HG03097 (cell line): Measurements from ENCODE around the gene AGAP1.

ENCODE experiments used
- ATAC-seq: cut with Tn5 transposase; IDR thresholded peaks from one replicate; pipeline ENCODE4 v1.9.1; 2021; ENCODE audit not compliant: unreplicated experiment, low FRiP score

Gene AGAP1

DNA sequence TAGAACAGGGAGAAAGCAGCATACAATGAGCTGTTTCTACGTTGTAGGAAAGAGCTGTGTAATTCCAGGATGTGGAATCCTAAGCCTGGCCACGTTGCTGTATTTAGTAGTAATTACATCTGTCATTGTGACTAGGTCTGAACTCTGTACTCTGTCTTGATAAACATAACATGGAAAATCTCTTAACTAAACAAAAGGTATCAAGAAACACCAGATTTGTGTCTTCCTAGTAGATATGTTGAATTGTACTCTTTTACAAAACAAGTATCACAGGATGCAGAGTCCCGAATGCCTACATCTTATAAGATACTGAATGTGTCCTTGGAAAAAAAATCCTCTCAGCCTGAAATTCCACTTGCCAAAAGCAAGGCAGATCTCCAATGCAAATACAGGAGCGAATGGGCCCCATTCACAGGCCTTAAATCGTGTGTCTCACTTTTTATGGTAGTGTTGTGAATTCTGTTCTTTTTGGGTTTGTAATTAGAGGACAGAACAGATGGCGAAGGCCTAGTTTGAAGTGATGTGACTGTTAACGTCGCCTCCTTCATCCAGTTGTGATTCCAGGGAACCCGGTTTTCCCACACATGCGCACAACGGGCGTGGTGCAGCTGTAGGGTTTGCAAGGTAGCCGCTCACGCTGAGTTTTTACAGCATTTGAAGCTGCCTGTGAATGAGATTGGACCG is 427.8 kb downstream of the AGAP1 start:
- ATAC-seq: no peak

- ATAC-seq: no peak
These were observed 429.0 kb downstream of the AGAP1 start for GRCh38 chr2:235922839-235923238.

GRCh38 chr2:235923859-235924674 is 430.2 kb downstream of the AGAP1 start:
- ATAC-seq: no peak

GRCh38 chr2:235924675-235925063 is 430.8 kb downstream of the AGAP1 start:
- ATAC-seq: no peak

DNA sequence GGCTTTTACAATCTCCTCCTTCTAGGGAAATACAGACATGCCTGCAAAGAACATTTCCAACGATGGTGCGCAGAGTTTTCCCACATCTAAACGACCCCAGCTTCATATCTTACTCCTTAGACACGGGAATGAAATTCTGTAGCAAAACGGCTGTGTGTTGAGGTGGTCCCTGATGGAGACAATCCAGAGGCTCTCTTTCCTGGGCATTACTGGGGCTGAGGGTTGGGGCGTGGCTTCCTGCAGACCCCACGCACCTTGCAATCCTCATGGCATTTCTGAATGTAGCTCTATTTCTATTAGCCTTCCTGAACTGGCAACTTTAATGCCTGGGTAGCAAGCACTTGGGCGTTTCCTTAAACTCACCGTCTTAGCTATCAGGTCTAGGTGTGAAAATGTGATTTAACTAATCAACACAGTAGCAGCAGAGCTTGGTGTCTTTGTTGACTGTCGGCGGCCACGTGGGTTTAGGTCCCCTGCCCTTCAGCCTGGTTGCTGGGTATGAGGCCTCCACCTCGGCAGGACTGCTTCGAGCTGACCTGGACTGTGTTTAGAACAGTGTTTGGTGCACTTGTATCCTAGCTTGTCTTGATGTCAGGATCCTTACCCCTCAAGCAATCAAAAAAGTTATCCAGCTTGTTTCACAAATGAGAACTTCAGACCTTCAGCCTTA is 431.5 kb downstream of the AGAP1 start:
- ATAC-seq: no peak

- no peak for ATAC-seq
These were observed 432.4 kb downstream of the AGAP1 start for GRCh38 chr2:235926229-235926628.

DNA sequence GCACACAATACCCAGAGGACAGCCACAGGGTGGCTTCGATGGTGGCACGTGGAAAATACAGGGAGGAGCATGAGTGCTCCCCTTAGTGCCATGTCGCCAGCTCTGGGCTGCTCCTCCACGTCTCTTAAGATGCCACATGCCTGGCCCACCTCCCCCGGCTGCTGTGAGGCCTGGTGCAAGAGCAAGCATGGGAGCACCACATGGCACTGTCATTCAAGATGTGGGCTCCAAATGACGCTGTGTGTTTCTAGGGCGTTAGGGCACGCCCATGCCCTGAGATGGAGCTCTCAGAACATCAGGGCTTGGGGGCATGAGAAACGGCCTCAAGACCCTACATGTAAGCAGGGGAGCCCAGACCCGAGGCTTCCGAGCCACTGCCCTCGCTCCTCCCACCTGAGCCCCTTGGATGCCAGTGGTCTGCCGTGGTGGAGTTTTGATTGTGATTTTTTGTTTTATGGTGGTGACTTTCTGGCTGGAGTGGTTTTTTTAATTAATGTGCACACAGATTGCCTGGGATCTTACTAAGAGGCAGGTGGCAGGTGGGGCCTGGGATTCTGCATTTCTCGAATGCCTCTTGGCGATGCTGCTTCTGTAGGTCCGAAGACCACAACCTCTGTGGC is 435.0 kb downstream of the AGAP1 start:
- ATAC-seq: no peak

DNA sequence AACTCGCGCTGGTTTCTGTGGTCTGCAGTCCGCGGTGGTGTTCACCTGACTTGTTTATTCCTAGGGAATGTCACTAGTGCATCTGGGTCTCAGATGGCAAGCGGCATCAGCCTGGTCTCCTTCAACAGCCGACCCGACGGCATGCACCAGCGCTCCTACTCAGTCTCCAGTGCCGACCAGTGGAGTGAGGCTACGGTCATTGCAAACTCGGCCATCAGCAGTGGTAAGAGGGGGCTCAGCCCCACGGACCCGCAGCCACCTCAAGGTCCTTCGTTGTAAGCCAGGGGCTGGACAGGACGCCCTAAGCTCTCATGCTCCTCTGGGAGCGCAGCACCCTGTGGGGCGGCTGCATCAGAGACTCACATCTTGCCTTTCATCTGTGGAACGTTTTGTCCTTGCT is 436.9 kb downstream of the AGAP1 start:
- ATAC-seq: no peak

DNA sequence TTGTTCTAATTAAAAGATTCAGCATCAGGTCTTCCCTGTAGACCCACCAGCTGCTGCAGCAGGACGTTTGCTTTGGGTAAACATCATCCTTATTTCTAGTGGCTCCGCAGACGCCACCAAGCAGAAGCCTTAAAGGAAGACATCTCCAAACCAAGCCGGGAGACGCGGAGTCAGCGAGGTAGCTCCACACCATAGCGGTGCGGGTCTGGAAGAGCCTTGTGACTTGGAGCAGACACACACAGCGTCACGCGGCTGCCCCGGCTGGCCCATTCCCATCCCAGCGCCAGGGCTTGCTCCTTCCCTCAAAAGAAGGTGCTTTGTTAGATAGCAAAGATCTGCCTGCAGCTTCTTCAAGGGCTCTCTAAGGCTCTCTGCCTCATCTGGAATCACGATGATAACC is 437.8 kb downstream of the AGAP1 start:
- no peak for ATAC-seq

DNA sequence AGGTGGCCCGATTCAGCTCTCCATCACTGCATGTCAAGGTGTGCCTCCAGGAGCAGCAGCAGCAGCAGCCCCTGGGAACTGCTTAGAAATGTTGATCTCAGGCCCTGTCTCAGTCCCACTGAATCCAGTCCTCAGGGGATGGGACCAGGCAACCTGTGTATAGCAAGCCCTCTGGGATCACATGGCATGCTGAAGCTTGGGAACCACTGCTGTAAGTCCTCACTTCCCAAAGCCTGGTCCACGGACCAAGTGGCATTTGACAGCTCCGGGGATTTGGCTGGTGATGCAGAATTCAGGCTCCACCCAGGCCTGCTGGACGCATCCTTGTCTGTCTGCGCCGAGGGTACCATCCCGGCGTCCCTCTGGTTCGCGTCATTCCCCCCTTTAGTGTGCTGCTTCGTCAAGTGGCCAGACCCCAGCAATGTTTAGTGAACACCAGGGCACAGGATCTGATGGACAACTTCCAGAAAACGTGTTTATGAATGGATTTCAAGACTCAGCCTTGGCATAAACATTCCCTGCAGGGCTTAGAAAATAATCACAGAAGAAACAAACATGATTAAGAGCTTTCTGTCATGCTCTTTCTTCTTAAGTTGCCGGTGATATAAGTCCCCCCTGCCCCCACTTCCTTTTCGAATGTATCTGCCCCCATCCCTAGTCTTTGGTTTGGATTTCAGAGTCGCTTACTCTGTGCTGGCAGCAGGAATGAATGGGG is 440.4 kb downstream of the AGAP1 start:
- ATAC-seq: no peak

DNA sequence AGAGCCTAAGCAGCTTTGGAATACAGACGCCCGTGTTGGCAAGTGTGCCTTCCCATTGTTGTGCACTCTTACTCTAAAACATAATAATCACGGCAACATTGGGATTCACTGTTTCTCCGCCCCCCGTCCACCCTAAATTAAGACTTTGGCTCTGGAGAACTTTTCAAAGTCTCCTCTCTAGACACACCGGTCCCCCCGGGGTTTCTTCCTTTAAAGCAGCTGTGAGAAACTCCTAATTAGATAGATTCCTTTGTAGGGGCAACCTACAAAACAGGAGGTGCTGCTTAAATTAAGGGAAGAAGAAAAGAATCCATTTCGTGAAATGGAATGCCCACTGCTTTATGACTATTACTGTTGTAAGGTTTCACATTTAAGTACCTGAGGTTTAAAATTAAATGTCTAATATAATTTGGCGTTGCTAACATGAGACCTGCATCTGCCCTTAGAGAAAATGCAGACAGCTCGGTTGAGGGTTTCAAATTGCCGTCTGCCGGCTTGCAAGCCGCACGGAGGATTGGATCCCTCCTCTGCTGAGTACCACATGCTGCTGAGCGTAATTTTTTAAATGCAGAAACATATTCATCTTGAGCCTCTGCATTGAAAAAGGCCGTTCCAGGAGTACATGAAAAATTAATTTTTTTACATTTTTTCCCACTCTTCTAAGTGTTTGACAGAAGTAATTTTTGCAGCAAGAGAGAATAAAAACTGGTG is 441.1 kb downstream of the AGAP1 start:
- no peak for ATAC-seq

GRCh38 chr2:235935773-235936172 is 441.9 kb downstream of the AGAP1 start:
- ATAC-seq: no peak

- ATAC-seq: no peak
These were observed 442.6 kb downstream of the AGAP1 start for GRCh38 chr2:235936493-235936892.

GRCh38 chr2:235937087-235937486 is 443.2 kb downstream of the AGAP1 start:
- no peak for ATAC-seq

DNA sequence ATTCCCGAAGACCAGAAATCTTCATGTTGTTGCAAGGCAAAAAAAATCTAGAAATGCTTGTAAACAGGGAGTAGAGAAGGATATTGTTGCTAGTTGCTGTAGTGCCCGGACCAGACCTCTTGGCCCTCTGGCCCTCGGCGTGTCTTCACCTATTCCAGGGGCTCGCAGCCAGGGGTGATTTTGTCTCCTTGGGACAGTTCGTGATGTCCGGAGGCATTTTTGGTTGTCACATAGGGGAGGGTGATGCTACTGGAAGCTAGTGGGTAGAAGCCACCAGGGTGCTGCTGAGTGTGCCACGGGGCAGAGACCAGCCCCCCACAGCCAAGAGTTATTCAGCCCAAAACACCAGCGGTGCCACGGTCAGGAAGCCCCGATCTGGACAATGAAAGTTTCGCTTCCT is 443.7 kb downstream of the AGAP1 start:
- no peak for ATAC-seq

- no peak for ATAC-seq
These were observed 444.1 kb downstream of the AGAP1 start for GRCh38 chr2:235937936-235938335.

- ATAC-seq: no peak
These were observed 444.8 kb downstream of the AGAP1 start for GRCh38 chr2:235938611-235939010.

DNA sequence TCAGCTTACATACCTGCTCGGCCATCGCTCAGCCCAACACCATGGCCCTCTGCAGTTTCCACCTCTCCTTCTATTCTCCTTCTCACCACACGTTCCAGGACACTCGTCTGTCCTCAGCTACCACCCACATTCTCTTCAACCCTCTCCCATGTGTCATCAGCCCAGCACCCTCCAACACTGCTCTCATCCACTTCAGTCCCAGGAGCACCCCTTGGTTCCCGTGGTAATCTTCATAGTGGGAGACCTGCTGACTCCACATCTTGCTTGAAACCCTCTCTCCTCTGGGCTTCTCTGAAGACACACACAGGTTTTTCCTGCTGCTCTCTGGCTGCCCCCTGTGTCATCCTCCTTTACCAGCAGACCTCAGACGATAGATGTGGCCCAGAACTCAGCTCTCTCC is 445.6 kb downstream of the AGAP1 start:
- ATAC-seq: no peak

DNA sequence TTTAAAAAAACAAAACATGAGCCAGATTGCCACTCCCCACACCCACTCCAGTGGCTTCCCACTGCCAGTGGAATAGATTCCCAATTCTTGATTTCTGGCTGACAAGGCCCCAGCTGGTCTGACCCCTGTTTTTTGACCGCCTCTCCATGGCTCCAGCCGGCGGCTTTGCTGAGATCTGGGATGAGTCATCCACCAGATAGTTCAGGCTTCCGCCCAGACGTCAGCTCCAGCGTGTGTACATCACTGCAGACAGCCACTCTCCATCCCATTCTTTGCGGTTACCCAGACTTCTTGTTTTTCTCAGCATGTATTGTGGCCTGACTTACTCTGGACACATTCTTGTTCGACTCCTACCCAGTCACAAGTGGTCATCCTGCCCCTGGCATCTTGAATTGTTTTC is 446.5 kb downstream of the AGAP1 start:
- ATAC-seq: no peak

GRCh38 chr2:235944591-235944990 is 450.7 kb downstream of the AGAP1 start:
- ATAC-seq: no peak
